GM19043 (cell line): ENCODE data around the gene ANKRD24.
"Not testable (repeated sequence)": the region's sequence is repeated elsewhere in the genome, so short reads cannot be mapped to it uniquely, and the experiment has no call there.

Experiments used
- ATAC-seq: cut with Tn5 transposase; IDR thresholded peaks from one replicate; pipeline ENCODE4 v1.9.1; 2021; ENCODE audit warnings: low read depth; ENCODE audit not compliant: unreplicated experiment

Gene ANKRD24

DNA sequence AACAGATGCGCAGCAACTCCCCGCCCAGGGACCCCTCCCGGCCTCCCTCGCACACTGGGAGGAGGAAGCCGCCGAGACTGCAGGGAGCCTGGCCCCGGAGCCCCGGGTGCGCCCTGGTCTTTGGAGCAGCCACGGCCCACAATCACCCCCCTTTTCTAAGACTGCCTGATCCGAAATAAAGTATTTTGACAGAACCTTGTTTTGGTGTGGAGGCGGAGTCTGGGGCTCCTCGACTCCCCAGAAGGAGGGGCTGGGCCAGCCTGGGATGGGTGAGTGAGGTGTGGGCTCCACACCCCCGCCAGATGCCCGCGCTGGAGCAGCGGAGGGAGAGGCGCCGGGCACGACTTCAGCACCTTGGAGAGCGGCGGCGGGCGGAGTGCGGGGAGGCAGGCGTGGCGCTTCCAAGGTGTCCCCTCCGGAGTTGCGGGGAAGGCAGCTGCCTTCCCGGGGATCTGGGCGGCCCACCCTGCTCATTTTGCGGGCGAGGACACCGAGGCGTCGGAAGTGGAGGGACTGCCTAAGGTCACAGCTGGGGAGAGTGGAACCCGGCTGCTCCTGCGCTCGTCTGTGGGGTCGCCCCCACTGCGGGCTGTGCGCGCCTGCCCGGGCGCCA lies 9.5 kb upstream of the ANKRD24 start:
- ATAC-seq: no peak

DNA sequence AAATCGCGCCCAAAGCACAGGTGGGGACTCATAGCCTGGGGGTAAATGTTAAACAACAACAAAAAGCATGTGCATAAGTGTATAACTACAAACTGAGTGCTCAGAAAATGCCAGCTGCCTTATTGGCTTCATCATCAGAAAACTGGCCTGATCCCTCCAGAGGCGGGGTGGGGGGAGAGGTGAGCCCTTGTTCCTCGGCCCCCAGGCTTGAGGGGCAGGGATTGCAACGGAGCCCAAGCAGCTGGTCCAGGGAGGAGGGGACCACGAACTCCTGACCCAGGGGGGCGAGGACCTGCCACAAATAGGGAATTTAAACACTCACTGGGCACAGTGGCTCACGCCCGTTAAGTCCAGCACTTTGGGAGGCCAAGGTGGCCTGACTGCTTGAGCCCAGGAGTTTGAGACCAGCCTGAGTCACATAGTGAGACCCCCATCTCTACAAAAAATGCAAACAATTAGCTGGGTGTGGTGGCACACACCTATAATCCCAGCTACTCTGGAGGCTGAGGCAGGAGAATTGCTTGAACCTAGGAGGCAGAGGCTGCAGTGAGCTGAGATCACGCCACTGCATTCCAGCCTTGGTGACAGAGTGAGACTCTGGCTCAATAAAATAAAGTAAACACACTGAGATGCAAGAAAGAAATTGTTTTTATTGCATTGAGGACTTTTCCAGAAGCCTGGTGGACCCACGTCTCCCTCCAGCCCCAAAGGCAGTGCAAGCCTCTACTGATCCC lies 8.8 kb upstream of the ANKRD24 start:
- no peak for ATAC-seq

DNA sequence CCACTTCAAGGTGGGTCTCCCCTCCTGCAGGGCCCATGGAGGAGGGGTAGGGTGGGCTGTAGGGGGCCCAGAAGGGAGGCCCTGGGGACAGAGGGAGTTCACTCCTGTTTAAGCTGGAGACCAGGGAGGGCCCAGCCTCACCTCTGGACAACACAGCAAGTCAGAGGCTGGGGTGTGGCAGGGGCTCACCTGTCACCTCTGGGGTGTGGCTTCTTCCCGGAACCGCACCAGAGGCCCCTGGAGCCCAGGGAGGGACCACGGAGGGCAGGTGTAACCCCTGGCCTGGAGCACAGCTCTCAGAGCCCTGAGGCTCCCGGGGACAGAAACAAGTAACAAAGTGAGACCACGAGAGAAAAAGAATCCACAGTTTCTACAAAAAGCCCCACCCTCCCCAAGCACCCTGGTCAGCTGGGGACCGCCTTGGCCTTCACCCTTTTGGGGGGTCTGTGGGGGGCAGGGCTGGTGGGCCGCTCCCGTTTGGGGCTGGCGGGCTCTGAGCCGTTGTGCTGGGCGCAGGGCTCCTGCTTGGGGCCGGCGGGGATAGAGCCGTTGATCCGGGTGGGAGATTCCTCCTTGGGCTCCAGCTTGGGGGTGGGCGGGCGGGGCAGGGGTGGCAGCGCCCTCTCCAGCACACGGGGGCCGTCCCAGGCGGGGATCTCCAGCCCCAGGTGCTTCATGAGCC lies 8.1 kb upstream of the ANKRD24 start:
- no peak for ATAC-seq

DNA sequence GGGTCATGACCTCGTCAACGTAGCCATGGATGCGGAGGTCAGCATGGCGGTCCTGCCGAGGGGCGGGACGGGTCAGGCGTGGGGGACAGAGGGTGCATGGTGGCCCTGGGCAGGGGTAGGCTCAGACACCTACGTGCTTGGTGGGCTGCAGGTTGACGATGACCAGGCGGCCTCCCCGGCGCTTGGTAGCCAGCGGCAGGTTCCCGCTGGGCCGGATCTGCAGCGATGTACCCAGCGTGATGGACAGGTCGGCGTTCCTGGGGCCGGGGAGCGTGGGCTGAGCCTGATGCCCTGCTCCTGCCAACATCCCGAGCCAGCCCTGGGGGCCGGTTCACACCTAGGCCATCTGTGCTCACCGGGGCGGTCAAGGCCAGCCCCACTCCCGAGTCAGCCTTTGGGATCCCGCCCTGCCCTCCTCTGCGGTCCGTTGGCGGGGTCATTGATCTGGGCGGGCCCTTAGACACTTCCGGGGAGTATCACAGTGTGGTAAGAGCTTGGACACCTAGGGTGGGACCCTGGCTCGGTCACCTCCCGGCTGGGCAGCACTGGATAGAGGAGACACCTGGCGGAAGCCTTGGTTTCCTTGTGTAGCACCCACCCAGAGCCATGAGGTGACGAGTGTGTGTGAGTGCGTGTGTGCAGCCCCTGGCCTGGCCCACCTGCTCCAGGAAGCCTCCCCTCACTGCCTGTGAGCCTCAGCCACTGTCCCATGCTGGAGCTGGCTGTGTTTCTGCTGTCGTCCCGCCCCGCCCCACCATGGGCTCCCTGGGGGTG lies 7.4 kb upstream of the ANKRD24 start:
- no peak for ATAC-seq

DNA sequence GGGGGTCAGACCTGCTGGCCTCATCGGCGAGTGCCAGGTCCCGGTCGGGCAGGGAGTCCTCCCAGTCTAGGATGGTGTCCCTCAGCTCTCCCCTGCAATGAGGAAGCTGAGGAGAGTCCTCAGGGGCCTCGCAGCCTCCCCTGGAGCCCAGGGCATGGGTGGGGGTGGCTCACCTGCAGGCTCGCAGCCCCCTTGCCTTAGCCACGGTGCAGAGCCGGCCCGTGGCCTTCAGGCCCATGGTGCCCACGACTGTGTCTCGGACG lies 6.9 kb upstream of the ANKRD24 start:
- ATAC-seq: no peak

DNA sequence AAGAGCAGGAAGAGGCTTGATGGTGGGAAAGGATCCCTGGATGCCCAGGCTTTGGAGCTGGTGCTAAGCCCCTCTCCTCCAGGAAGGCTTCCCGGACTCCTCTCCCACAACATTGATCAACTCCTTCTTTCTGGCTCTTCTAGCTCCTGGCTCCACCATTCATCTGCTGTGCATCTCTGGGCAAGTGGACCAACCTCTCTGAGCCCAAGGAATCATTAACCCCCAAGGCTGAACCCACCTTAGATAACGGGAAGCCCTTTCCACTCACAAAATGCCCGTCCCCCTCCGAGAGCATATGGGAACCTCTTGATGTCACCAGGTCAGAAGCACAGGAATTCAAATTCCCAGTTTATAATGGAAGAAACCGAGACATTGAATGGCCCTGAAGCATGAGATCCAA lies 5.3 kb upstream of the ANKRD24 start:
- no peak for ATAC-seq

DNA sequence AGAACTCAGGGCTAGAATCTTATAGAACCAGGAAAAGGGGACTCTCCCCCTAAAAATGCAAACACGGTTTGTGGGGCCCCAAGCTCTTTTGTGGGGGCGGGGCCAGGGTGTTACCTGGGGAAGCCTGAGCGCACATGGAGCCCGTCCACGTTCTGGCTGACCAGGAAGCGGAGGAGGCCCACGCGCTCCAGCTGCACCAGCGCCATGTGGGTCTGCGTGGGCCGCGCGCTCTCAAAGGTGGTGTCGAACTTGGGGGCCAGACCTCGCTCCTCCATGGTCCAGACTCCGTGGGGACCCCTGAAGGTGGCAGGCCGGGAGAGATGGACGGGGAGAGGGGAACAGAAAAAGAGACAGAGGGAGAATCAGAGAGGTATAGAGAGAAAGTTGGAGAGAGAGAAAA lies 3.5 kb upstream of the ANKRD24 start:
- no peak for ATAC-seq

DNA sequence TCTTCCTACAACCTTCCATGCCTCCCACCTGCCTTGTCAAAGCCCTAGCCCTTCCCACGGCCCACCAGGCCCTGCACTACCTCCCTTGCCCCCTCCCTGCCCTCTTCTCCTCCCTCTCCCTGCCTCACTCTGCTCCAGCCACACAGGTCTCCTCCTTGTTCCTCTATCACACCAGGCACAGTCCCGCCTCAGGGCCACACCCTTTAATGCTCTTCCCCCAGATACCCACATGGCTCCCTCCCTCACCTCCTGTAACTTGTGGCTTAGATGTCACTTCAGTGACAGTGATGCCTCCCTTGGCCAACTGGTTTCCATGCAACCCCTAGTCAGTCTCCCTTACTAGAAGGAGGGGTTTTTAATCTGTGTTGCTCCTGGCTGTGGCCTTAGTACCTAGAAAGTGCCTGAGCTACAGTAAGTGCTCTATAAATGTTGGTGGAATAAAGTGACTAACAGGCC lies 1.4 kb upstream of the ANKRD24 start:
- no peak for ATAC-seq

DNA sequence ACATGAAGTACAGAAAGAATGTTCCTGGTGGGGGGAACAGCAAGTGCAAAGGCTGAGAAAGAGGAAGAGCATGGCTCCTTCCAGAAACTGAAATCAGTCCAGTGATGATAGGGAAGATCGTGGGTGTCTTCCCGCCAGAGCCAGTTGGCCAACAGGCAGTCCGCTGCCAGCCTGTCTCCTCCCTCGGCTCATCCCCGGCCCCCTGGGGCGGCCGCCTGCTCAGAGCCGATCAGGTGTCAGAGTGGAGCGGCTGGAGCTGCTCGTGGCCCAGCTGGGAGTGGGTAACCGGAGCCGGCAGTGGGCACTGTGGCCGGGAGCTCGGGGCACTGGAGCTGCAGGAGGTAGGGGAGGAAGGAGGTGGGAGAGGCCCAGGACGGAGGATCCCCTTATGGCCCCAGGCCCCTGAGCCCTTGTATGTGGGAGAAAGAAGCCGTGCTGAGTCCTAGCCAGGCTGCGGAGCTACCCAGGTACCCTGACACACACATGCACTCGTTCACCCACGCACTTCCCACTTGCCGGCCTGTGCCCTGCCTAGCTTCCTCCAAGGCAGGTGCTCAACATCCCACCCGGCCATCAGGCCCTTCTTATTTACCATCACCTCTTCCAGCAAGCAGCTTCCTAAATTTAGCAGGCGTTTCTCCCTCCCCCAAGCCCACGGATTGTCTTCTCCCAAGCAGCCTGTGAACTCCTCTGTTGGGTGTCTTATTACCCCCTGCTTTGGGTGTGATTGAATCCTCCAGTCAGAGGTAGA lies 1.7 kb downstream of the ANKRD24 start:
- no peak for ATAC-seq

DNA sequence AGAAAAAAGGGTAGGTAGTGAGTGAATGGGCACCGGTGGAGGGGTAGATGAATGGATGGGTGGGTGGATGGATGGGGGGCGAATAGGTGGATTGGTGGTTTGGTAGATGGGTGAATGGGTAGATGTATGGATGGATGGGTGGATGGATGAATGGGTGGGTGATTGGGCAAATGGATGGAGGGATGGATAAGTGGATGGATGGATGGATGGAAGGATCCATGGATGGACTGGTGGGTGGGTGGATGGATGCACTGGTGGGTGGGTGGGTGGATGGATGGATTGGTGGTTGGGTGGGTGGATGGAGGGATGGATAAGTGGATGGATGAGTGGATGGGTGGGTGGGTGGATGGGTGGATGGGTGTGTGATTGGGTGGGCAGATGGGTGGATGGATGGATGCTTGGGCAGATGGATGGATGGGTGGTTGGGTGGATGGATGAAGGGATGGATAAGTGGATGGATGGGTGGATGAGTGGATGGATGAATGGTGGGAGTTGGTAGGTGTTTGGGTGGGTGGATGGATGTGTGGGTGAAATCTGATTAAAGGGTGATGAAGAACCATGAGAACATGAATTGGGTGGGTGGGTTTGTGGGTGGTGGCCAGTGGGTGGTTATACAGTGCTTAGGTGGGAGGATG lies 2.3 kb downstream of the ANKRD24 start:
- no peak for ATAC-seq

DNA sequence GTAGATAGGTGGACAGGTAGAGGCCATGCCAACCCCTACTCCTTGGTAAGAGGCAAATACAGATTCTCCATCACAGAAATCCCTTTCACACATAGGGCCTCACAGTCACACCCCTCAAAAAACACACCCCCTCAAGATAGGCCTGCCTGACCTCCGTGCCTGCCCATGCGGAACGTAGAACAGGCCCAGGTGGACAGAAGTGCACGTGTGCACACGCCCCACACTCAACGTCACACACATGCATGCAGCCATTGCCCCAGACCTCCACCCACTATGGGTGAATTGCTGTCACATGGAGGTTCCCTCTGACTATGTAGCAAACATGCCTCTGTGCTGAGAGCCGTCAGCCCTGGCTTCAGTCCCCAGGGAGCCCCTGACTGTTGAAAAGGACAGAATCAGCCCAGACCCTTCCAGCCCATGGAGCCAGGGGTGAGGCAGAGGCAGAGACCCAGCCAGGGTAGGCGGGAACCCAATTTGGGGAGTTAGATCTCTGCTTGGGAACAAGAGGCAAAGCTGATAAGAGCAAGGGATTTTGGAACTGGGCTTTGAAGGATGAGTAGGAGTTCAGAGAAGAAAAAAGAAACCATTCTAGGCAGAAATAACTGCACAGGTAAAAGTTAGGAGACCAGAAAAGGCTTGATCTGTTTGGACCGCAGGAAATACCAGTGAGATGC lies 3.1 kb downstream of the ANKRD24 start:
- no peak for ATAC-seq

DNA sequence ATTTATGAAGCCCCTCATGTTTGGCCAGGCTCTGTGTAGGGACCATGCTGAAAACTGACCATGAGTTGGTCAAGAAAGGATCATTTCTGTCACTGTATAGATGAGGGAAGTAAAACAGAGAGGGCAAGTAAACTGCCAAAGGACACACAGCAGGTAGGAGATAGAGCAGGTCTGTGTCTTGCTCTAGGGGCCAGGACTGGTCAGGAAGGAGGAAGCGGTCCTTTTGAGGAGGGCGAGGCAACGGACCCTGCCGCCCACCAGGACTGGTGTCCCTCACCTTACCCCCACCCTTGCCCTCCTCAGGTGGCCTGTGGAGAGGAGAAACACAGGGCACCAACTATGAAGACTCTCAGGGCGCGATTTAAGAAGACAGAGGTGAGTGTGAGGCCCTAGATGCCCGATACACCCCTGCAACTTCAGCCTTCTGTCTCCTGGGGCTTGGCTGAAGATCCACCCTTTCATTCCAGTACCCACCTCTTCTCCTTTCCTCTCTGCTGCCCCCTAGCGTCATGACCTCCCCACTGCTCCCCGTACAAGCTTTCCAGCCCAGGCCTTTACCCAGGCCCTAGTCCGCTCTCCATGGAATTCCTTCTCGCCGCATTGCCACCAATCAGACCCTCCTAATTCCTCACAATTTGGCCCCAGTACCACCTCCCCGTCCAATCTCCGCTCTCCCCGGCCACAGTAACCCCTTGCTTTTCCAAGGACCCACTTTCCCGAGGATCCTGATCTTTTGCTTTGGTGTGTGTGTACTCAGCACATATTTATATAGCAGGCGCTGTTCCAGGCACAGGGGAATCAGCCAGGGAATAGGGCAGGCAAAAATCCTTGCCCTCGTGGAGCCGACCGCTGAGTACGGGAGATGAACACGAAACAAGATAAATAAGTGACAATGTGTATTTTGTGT lies 3.9 kb downstream of the ANKRD24 start:
- ATAC-seq: no peak

DNA sequence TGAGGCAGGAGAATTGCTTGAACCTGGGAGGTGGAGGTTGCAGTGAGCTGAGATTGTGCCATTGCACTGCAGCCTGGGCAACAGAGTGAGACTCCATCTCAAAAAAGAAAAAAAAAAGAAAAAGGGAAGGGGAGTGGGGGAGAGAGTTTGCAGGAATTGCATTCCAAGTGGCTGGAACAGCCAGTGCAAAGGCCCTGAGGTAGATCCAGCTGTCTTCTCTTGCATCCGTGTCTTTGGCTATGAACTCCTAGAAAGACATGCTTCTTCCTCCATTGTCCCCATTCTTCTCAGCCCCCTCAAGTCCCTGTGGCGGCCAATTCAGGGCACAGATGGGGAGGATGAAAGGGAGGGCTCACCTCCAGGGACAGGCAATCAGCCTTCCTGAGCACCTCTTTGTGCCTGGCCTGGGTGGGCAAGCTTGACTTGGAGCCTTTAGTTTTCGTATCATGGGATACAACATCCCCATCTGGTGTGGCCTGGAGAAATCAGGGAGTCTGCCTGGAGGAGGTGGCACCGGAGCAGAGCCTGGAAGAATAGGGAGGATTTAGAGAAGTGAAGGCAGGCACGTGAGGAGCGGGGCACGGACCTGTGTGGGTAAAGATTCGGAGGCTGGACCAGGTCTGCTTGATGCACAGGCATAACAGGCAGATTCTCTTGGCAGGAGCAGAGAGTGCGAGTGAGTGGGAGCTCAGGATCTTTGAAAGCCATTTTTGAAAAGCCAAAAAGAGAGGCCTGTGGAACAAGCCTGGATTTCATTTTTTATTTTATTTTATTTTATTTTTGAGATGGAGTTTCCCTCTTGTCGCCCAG lies 5.0 kb downstream of the ANKRD24 start:
- no peak for ATAC-seq

DNA sequence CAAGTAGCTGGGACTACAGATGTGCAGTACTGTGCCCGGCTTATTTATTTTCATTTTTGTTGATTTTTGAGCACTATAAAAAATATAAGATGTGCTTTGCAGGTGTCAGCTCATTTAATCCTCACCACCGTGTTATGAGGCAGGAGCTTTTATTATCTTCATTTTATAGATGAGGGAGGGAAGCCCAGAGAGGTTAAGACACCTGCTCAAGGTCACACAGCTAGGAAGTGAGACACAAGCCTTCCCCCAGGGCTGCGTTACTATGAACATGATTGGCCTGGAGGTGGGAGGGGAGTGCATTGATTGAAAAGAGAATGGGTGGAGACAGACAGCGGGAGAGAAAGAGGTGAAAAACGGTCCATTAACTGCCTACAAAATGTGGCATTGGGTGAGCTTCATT lies 7.2 kb downstream of the ANKRD24 start:
- no peak for ATAC-seq

DNA sequence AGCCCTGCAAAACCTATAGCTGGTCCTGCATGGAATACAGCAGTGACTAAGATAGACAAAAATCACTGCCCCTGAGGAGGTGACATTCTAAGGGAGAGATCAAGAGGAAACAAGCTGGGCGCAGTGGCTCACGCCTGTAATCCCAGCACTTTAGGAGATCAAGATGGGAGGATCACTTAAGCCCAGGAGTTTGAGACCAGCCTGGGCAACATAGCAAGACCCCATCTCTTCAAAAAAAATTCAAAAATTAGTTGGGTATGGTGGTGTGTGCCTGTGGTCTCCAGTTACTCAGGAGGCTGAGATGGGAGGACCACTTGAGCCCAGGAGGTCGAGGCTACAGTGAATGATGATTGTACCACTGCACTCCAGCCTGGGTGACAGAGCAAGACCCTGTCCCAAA lies 10.0 kb downstream of the ANKRD24 start:
- ATAC-seq: not testable (repeated sequence)

DNA sequence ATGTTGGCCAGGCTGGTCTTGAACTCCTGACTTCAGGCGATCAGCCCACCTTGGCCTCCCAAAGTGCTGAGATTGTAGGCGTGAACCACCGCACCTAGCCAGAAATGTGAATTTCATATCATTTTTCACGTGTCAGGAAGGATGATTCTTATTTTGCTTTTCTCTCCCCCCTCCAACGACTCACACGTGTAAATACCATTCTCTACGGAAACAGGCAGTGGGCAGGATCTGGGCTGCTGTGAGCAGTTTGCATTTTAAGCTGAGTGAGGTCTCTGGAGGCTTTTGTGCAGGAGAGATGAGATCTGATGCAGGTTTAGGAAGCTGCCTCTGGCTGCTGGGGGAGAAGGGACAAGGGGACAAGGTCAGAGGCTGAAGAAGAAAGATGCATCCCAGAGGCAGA lies 11.9 kb downstream of the ANKRD24 start:
- no peak for ATAC-seq

DNA sequence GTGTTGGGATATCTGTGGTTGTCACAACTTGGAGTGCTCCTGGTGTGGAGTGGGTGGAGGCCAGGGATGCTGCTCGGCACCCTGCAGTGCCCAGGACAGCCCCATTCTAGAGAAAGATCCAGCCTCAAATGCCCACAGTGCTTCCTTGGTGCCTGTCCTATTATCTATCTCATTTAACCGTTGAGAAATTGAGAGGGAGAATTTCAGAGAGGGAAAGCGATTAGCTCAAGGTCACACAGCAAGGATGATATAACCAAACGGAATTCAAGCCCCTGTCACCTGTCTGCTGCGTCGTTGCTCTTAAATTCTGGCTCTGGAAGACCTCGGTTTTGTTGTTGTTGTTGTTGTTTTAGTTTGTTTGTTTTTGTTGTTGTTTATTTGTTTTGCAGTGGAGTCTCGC lies 13.5 kb downstream of the ANKRD24 start:
- no peak for ATAC-seq

DNA sequence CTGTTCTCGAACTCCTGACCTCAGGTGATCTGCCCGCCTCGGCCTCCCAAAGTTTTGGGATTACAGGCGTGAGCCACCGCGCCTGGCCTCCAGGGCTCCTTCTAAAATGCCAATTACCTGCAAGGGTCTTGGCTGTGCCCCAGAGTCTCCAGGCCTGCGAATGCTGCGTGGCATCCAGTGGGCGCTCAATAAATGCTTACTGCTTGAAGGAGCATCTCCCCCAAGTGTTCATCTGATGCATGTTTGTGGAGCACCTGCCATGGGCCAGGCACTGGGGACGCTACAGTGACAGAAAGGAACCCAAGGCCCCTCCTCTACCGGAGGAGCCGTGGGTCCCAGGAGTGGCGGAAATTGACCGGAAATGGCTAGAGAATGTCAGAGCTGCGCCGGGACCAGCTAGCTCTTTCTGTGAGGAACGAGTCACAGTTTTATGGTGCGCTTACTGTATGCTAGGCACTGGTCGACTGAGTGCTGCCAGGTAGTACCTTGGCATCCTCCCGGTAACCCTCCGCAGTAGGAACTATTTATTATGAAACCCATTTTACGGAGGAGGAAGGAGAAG lies 14.2 kb downstream of the ANKRD24 start:
- no peak for ATAC-seq
